Tibial artery (tissue), 4 donors: ENCODE measurements around the gene CELF4.

Experiments
- DNase-seq, 2 donors: peaks; one replicate each; pipeline ENCODE4 v3.0.0-alpha.2; 2019
- H3K27ac ChIP-seq, 2 donors: fragments of 200-600 bp; sonication (generic) in 1 of 2; 1 replicate in 1 of 2; 2 replicates in 1 of 2; pipeline ENCODE4 v1.5.1; 2018 to 2019; ENCODE audit warnings: mild to moderate bottlenecking in 1 of 2
- H3K27me3 ChIP-seq, 2 donors: fragments of 200-600 bp; sonication (generic) in 1 of 2; one replicate each; pipeline versions ENCODE4 v1.5.1 to v1.6.0; 2016 to 2019
- H3K36me3 ChIP-seq, 3 donors: fragments of 200-600 bp; sonication (generic) in 2 of 3; one replicate each; pipeline ENCODE4 v1.5.1; 2016 to 2019; ENCODE audit warnings: mild to moderate bottlenecking in 2 of 3
- H3K4me1 ChIP-seq, 4 donors: fragments of 200-600 bp; sonication (generic) in 2 of 4; 1 replicate in 3 of 4; 2 replicates in 1 of 4; pipeline ENCODE4 v1.5.1; 2016 to 2019
- H3K4me3 ChIP-seq, 2 donors: fragments of 200-600 bp; sonication (generic) in 1 of 2; 1 replicate in 1 of 2; 2 replicates in 1 of 2; pipeline ENCODE4 v1.5.1; 2018 to 2019; ENCODE audit warnings: mild to moderate bottlenecking in 2 of 2
- H3K9me3 ChIP-seq, 3 donors: fragments of 200-600 bp; sonication (generic) in 1 of 3; one replicate each; pipeline ENCODE4 v1.5.1; 2016 to 2019
- intact Hi-C: fragments of 100-400 bp; cut with DNase I; formaldehyde crosslinking; loops from one replicate; pipeline ENCODE4 v1.15.0; 2023; ENCODE audit warnings: low total_unique reads
- TF ChIP-seq, protein P1 (sequence below), 2 experiments: fragments of 200-600 bp in 1 of 2; fragments of 450-650 bp in 1 of 2; IDR thresholded peaks; one replicate each; pipeline ENCODE4 v1.5.1; 2017 to 2019; ENCODE audit warnings: antibody characterized with exemption in 2 of 2, mild to moderate bottlenecking in 1 of 2, moderate library complexity in 1 of 2

The CELF4 gene

DNA sequence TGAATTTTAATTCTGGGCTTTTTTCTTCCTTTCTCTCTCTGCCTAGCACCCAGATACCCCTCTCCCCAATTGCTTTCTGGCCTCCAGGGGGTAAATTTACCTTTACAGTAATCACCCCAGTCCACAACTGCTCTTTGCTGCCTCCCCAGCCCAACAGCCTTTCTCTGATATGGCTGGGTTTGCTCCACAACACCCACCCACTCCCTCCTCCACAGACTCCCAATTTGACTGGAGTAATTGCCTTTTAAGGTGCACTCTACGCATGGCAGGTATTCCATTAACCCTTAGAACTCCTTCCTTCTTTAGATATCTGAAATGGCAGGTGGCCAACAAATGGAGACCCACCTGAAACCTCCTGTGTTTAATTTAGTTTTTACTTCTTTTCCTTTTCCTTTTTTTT, 3.6 kb downstream of the CELF4 start:
- Histone ChIP-seq H3K27ac (no peak overlapping the region), H3K36me3 (no peaks in the 10 kb centered on the region), H3K27me3 (peaks cover 0 to 54% of the 10 kb centered on the region in 2 donors), H3K4me3 (no peak overlapping the region), H3K4me1 (peaks cover 0 to 16% (median 12%) of the 10 kb centered on the region in 4 donors), H3K9me3 (no peaks in the 10 kb centered on the region)
- TF ChIP-seq, protein P1, sequence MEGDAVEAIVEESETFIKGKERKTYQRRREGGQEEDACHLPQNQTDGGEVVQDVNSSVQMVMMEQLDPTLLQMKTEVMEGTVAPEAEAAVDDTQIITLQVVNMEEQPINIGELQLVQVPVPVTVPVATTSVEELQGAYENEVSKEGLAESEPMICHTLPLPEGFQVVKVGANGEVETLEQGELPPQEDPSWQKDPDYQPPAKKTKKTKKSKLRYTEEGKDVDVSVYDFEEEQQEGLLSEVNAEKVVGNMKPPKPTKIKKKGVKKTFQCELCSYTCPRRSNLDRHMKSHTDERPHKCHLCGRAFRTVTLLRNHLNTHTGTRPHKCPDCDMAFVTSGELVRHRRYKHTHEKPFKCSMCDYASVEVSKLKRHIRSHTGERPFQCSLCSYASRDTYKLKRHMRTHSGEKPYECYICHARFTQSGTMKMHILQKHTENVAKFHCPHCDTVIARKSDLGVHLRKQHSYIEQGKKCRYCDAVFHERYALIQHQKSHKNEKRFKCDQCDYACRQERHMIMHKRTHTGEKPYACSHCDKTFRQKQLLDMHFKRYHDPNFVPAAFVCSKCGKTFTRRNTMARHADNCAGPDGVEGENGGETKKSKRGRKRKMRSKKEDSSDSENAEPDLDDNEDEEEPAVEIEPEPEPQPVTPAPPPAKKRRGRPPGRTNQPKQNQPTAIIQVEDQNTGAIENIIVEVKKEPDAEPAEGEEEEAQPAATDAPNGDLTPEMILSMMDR (IDR thresholded peaks at IDR 0.05), result no peak
- intact Hi-C loops, result no loop called here
- DNase-seq, result no peak

DNA sequence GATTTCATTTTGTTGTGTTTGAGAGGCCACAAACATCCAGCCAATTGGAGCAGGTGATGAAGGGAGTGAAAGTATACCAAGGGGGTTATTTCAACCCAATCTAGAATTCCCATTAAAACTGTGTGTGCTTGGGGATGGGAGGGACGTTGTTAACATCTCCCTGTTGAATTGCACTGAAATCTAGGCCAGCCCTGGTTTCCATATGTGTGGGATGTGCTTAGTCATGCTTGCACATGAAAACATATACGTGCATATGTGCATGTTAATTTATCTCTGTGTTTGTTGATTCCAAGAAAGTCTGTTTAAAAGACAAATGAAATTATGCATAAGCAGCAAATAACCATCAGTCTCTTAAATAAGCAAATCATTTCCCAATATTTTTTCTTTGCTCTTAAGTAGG, 5.6 kb downstream of the CELF4 start:
- TF ChIP-seq, protein P1 (IDR thresholded peaks at IDR 0.05), result no peak
- Histone ChIP-seq H3K4me3 (no peak overlapping the region), H3K36me3 (no peaks in the 10 kb centered on the region), H3K9me3 (no peaks in the 10 kb centered on the region), H3K27ac (no peak overlapping the region), H3K4me1 (peaks cover 0 to 2% (median under 1%) of the 10 kb centered on the region in 4 donors), H3K27me3 (peaks cover 0 to 47% of the 10 kb centered on the region in 2 donors)
- intact Hi-C loops, result no loop called here
- no peak for DNase-seq

DNA sequence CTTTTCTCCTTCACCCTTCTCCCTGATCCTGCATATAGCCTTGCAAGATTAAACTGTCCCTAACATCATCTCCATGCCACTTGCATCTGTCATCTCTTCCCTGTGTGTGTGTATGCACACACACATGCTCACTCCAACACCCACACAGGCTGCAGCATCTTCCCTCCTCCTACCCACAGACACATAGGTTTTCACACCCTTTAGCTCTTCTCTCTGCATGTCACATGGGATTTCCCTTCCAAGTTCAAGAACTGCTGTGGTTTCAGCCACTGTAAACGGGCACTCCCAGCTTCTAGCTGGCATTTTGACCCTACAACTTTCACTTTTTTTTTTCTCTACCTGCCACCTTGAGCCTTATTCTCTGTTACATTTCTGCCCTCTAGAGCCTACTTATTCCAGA, 6.4 kb downstream of the CELF4 start:
- no peaks in the 10 kb centered on the region for H3K36me3 ChIP-seq
- no peak for DNase-seq
- TF ChIP-seq, protein P1 (IDR thresholded peaks at IDR 0.05), result no peak
- H3K27me3 ChIP-seq, result peaks cover 0 to 46% of the 10 kb centered on the region in 2 donors
- H3K4me1 ChIP-seq, result no peaks in the 10 kb centered on the region
- intact Hi-C loops, result no loop called here
- H3K27ac ChIP-seq, result no peak overlapping the region
- H3K4me3 ChIP-seq, result no peak overlapping the region
- H3K9me3 ChIP-seq, result no peaks in the 10 kb centered on the region

DNA sequence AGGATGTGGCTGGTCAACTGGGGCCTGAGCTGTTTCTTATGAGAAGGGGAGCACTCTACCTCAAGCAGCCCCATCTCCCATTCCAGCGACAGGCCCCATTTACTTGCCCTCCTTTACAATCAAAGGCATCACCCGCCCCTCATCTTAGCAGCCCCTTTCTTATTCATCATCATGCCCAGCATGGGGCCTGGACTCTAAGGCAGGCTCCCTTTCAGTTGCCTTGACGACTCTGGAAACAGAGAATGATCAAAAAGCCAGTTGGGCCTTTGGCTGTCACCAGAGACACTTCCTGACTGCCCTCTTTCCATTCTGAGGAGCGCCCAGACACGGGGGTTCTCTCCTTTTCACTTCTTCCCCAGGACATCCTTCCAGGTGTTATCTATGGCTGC, 11.2 kb downstream of the CELF4 start:
- H3K27me3 ChIP-seq, result peaks cover 0 to 48% of the 10 kb centered on the region in 2 donors

DNA sequence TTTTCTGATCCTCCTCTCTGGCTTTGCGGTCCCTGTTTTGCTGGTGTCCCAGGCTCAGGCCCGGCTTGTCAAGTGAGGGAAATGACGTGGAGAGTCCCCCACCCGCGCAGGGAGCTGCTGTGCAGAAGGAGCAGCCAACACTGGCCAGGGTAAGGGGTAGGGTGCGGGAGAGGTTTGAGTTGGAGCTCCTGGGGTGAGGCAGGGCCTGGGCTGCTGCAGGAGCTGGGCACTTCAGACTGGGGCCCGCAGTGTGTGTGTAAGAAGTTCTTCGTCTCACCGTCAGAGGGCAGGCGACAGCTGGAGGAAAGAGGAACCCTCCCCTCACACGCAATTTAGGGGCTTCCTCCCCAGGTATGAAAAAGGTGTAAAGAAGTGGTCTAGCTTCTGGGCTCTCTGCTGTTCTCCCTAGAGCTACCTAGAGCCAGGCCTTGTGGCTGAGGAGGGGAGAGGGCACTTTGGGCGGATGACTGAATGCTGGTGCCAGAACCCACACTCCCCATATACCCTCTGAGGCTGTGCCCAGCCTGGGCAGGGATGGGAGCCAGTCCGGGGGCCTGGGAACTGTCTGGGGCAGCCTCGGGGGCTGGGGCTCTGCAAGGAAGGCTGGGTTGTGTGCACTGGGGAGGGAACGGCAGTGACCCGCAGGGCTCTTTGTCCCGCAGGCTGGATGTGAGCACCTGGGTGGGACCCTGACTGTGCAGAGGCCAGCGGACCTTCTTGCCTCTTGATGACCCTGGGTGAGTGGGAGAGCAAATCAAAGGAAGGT, 11.8 kb downstream of the CELF4 start:
- Histone ChIP-seq H3K27ac (no peak overlapping the region), H3K4me1 (no peaks in the 10 kb centered on the region), H3K36me3 (no peaks in the 10 kb centered on the region), H3K4me3 (no peak overlapping the region), H3K9me3 (no peaks in the 10 kb centered on the region), H3K27me3 (peaks cover 0 to 49% of the 10 kb centered on the region in 2 donors)
- no peak for DNase-seq
- TF ChIP-seq, protein P1 (IDR thresholded peaks at IDR 0.05), result no peak
- intact Hi-C loops, result no loop called here

More for the DNA sequence above, 11.2 kb downstream of the CELF4 start:
- Histone ChIP-seq H3K9me3 (no peaks in the 10 kb centered on the region), H3K36me3 (no peaks in the 10 kb centered on the region), H3K27ac (no peak overlapping the region), H3K4me1 (no peaks in the 10 kb centered on the region), H3K4me3 (no peak overlapping the region)
- intact Hi-C loops, result no loop called here
- DNase-seq, result no peak
- TF ChIP-seq, protein P1 (IDR thresholded peaks at IDR 0.05), result no peak
